Kidney capillary endothelial cell (primary cell): ENCODE data around the gene SORCS1.

Source experiments
- DNase-seq: peaks from one replicate; pipeline ENCODE4 v3.0.0-alpha.2; 2018; ENCODE audit warnings: low spot score

SORCS1 gene

DNA sequence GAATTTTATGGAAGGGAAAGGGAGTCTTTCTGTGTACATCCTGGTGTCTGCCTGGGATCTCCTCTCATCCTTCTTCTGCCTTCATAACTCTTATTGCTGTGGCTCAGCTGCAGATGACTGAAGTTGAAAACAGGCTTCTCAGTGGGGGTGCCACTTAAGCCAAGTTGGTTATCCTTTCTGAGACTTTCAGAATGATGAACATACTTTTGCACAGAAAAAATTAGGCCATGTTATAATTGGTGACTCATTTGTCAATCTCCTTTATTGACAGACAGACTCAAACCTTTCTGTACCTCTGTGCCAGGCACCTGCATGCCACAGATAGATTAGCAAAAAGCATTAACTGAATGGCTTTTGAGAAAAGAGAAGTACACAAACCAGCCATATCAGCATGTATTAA is 430.3 kb downstream of the SORCS1 start:
- DNase-seq = no peak

DNA sequence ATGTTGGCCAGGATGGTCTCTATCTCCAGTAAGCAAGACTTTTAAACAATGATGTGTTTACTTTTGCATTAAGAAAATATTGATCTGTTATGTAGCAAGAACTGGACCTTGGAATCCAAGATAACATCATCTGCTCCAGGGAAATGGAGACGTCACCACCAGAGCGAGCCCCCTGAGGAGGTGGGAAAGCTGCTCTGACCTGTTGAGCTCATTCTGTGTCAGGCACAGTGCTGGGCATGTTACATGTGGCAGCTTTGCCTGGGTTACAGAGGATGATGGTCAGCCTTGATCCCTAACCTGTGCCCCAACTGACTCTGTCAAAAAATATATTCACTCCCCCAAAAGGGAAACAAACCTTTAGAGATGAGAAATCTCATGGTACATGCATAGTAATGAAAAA is 436.3 kb downstream of the SORCS1 start:
- no peak for DNase-seq

DNA sequence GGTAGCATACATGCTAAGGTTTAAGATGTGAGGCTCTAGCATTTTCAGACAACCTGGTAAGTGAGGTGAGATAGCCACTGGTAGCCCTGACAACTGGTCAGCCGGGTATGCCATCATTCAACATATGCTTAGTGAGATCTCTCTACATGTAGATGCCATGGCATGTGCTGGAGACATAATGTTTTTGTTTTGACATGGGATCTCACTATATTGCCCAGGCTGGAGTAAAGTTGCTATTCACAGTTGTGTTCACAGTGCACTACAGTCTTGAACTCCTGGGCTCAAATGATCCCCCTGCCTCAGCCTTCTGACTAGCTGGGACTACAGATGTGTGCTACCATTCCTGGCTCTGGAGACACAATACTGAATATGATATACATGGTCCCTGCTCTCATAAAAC is 437.3 kb downstream of the SORCS1 start:
- DNase-seq = no peak

DNA sequence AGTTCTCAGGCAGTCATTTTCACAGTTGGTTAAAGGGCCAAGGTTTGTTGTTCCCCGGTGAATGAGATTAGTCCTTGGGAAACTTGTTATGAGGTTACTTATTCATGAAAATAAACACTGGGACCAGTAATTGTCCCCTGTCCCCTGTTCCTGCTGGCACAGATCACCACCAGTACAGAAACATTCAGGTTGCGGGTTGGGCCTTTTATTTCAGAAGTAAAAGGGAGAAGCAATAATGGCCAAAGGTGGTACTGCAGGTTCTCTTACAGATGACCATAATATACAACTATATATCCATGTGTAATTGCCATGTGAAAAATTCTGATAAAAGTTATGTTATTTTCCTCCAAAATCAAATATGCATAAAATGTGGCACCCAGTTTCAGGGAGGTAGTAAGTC is 442.0 kb downstream of the SORCS1 start:
- no peak for DNase-seq

DNA sequence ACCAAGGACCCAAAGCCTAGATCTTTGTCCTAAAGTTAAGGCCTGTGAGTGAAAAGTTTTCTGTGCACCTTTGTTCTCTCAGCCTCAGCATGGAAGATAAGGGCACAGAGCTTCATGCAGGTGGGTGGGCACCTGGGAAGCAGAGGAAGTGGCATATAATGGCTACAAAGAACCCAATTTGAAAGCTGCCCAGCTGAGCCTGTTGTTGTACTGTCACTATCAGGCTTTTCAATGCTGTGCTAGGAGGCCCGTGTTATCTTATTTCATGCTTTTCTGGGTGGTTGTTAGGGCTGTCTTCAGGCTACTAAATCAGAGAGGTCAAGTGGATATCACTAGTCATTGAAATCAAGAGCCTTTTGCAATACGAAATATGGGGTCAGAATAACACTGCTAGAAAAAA is 443.8 kb downstream of the SORCS1 start:
- no peak for DNase-seq

DNA sequence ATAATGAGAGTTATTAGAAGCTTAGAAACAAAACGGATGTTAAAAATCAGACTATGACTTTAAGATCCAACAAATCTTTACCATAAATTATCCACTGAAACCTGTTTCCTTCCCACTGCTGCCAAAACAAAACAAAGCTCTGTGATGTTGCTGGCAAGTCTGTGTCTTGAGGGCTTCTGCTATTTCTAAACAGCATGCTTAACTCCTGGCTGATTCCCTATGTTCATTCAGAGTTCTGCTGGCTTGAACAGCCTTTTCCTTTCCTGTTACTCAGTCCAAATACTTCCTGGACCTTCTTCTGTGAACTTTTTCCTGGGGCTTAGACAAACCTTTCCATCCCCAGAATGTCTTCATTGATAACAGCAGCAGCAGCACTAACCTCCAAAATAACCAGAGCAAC is 448.1 kb downstream of the SORCS1 start:
- DNase-seq = no peak

DNA sequence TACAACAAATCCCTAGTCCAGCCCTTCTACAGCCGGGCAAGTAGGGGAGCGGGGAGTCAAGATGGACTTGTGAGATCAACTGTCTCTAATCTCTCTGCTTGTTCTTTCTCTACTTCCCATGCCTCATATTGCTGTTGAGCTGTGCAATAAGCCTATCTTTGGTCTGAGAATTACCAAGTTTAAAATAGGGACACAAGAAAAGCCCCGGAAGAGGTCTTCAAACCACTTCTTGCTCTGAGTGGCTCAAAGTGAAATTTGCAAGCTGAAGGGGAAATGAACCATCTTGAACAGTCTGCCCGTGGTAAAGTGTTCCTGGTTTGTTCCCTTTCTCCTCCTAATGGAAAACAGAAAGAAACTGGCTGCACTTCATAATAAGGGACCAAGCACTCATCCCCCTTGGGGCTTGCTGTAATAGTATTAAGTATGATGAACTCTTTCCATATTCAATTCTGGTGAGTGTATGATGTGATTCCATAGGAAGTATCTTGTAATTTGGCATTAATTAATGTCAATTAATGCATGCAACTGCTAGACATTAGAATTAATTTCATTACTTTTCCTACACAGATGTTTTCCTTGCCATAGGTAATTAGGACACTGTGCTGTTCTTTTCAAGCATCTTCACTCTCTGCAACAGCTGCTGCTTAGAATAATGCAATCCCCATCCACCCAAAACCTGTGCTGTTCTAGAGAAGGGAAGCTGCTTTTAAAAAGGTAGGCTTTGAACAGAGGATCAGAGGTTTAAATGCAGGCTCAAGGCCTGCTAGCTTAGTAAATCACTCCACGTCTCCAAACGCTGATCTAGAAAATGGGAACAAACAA is 449.6 kb downstream of the SORCS1 start:
- no peak for DNase-seq

DNA sequence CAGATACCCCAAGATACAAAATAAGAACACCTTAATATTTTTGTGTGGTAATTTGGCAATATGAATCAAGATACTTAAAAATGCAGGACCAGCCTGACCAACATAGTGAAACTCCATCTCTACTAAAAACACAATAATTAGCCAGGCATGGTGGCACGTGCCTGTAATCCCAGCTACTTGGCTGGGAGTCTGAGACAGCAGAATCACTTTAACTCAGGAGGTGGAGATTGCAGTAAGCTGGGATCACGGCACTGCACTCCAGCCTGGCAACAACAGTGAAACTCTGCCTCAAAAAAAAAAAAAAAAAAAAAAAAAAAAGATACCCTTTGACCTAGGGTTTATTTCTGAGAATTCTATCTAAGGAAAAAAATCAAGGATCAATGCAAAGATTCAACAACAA is 450.7 kb downstream of the SORCS1 start:
- DNase-seq = no peak

DNA sequence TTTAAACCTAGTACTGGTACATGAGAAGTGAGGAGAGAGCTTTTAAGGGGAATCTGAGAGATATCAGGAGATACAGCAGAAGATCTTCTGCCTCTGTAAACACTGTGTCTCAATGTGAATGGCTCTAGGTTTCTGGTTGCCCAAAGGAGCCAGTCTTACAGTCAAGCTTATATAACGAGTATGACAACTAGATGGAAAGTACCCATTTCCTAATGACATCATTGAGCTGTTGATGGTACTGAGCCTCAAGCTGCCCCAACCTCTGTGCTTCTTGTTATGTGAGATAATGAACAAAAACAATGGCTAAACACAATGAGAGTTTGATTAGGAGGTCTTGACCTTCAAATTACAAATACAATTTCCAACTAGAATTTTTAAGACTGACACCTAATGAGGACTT is 451.5 kb downstream of the SORCS1 start:
- DNase-seq = no peak

DNA sequence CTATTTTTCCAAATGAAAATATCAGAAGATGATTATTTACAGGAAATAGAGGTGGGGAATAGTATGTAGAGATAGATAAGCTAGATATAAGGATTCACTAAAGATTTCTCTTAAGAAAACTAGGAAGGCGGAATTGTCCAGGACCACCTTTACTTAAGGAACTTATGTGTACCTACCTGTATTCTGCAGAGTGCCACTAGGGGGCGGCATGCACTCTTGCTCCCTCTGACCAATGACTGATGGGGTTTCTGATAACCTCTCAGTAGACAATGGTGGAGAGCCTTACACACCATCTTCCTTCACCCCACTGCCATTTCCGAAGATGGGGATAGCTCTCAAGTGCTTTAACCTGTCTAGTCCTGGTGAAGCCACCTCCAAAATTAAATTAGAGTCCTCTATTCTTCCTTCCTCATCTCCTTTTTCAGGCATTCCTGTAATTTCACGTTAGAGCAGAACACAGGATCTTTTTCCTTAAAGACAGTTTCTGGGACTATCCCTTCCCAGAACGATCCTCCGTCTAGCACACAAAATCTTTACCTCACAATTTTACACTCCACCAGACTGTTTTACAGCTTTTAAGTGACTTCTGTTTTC is 453.1 kb downstream of the SORCS1 start:
- DNase-seq = peak; percentile 26

DNA sequence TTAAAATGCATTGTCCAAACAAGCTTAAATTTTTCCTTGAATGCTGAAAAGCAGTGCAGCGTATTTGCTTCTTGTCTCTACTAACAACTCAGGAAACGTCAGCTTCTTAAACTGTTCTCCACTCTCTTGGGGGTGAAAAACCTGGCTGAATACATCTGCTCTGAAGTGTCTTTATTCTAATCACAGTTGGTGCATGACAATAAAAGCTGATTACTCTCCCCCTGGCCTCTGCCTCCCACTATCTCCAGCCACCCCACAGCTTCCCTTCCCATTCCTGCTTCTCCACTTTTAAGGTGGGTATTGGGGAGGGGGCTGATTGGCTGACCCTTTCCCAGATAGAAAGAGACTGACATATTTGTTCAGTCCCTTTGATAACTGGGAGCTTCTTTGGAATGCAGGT is 456.0 kb downstream of the SORCS1 start:
- DNase-seq = no peak

DNA sequence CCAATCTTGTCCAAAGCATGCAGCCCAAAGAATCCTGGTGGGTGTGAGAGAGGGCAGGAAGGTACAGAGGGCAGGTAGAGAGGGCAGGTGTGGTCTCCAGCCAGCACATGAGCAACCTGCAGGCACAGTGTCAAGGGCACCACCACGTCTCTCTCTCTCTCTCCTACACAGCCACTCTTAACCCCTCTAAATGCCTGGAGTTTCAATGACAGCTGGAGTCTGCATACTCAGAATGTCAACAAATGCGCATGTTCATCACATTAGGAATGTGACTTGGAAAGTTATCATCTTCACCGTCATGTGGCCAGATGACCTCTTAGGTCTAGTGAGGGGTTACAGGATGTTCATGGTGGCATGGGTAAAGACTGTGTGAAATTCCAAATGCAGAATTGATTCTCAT is 456.8 kb downstream of the SORCS1 start:
- DNase-seq = no peak

DNA sequence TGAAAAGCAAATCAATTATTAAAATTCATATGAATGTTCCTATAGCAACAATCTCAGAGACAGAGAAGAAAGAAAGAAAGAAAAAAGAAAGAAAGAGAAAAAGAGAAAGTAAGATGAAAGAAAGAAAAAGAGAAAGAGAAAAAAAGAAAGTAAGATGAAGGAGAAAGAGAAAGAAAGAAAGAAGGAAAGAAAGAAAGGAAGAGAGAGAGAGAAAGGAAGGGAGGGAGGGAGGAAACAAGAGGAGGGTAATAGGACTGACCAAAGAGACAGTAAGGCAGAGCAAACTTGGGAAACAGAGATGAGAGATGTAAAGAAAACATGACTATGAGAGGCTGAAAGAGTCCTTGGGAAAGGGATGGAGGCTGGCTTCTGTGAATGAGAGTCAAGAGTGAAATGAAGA is 458.4 kb downstream of the SORCS1 start:
- DNase-seq = no peak

DNA sequence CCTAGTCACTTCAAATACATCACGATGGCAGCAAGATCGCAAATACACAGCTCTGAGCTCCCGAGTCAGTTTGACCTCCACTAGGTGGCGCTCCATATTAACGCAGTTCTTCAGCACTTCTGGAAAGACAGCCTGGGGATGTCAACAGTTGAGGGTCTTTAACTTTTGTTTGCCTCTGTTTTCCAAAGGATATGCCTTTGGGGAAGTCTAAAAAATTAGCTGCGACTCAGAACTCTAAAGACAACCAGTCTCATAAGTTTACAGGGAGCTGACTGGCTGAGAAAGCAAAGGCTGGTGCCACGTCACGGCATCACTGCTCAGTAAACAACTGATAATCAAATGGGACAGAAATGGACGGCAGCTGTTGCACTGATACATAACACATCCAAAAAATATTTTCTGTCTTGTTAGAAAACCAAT is 458.8 kb downstream of the SORCS1 start:
- peak; percentile 44 for DNase-seq

DNA sequence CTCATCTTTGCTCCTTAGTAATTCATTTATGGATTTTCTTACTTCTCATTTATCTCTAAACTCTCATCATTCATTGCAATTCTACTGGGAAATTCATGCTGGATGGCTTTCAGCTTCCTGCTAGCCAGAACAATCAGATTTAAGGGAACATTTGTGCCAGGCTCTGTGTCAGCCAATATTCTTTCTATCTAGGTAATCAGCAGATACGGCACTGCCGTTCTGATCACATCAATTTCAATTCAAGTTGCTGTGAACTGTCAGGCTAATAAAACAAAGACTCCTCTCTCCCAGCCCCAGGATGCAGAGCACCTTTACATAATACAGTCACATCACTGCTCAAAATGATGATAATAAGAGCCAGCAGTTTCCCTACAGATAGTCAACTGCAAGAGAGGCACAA is 468.3 kb downstream of the SORCS1 start:
- DNase-seq = no peak

DNA sequence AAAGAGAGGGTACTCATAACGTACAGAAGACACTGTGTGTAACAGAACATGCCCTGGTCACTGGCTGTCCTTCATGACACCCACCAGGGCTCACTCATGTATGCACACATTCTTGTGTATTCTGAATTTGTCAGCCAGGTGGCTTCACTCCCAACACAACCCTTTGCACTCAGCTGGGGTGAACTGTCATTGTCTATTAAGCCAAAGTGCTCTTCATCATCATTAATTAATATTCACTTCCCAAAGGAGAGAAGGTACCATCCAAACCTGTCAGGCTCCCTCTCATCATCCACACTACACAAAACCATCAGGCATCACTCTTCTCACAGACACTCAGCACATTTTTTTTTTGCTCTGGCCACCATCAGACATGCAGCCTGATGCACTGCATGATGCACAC is 469.8 kb downstream of the SORCS1 start:
- no peak for DNase-seq

DNA sequence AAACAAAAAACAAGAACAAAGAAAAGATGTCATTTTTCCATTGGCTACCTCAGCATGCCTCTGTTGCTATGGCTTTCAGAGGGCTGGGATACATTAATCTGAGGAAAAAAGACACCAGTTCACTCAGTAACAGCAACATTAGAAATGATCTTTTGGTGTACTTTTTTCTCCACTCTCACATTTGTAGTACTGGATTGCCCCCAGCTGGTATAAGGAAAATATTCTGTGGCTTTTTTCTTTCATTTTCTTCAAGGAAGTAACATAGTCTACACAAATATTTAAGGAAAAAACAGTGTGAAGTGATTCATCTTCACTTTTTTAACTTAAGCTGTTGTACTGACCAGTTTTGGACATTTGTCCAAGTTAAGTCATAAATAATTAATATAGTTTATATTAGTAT is 482.3 kb downstream of the SORCS1 start:
- DNase-seq = no peak

DNA sequence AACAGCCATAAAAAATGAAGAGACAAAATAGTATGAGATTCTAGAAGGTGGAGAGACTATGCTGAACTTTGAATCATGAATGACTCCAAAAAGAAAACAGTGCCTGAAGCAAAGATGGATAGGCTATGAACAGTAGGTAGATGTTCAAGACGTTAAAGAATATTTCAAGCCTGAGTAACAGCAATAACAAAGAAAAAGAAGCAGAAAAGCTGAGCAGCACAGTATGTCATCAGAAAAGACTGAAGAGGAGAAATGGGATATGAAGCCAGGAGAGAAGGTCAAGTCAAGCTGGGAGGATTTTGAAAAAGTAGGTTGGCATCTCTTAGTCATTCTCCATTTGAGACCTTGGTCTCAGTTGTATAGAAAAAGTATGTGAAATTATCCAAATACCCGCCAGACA is 484.4 kb downstream of the SORCS1 start:
- DNase-seq = no peak

DNA sequence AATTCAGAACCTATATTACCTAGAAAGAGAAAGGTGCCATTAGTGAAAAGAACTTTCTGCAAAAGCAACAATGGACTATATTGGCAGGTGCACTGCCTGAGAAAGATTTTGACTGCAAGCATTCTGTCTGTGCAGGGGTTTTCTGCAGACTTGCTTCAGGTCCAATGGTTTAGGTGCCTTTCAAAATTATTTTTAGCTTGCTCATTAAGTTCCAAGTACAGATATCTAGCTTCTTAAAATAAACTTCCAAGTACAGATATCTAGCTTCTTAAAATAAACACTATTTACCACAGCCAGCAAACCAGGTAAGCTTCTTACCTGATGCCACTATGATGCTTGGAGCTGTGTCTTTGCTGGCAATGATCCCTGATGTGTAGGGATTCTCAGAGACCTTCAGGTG is 485.2 kb downstream of the SORCS1 start:
- DNase-seq = no peak

DNA sequence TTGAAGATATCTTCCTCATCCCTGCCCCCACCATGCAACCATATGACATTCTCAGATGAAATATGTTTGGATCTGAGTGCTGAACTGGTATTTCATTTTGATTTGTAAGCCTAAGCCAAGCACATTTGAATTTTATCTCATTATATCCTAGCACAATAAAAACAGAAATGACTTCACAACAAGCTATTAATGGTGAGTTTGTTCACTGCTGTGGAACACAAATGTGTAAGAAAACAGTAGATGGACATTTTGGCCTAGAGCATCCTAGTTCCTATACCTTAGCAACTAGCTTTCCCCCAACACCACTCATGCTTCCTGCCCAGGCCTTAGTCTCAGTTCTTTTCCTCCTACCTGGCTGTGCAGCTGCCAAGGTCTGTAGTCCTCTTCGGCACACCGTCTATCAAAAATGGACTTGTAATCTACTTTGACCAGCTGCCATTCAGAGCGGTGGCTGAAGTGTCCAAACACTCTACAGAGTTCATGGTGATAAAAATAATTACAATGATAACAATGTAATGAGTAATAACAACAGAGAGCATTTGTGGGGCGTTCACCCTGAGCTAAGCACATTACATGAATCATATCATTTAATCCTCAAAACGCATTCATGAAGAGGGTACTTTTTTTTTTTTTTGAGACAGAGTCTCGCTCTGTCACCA is 491.9 kb downstream of the SORCS1 start:
- DNase-seq = no peak

DNA sequence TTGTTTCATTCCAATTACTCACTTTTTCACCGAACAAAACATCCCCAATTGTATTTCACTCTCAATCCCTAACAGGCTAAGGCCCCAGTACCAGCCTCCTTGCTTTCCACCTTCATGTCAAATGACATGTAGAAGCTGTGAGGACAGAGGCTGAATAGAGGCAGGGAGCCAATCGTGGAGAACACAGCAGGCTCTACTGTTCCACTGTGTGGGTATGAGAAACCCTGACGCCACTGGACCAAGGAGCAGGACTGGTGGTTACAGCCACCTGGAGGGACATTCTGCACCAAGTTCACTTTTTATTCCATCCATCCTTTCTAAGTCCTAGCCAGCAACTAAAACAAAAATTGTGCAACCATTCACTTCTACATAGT is 502.8 kb downstream of the SORCS1 start:
- DNase-seq = no peak

DNA sequence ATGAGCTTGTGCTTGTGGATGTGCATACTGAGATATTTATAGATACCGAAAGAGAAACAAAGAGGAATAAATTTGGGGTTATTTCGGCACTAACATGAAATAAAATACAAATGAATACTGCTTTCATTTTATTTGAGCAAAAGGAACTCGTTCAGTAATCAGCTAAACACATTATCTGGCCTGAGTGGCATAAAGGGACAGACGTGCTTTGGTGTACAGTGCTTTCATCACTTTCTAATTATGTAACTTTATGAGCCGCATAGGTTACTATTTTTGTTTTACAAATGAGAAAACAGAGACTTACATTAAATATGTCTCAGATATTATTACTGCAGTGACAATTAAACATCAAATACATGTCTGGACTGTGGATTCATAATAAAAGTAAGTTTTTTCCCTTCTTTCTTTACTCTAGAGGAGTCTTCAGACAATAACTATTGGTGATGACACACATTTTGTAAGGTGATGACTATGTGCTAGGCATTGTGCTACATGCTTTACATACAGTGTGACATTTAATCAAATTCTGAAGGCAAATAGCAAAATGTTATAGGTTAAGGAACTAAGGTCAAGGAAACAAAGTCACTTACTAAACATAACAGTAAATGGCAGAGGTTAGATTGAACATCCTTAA is 503.3 kb downstream of the SORCS1 start:
- no peak for DNase-seq

DNA sequence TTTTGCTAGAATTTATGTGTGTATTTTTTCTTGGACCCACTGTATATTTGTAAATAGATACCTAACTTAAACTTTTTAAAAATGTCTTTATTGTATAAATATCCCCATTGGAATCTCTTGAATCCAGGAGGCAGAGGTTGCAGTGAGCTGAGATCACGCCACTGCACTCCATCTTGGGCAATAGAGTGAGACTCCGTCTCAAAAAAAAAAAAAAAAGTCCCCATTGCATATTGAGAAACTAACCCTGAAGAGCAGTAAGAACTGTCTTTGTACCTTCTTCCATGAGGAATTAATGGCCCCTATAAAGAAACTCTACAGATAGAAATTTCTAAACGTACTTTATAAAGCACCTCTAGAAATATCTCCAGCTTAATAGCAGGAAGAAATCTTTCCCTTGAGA is 504.0 kb downstream of the SORCS1 start:
- DNase-seq = no peak
